CD14-positive monocyte (primary cell): ENCODE measurements around the gene AGBL2. TPM values are rescaled to one million over a fixed set of nuclear protein-coding genes. Genes with fewer than 3 reads are reported as not detected.
"Not testable (repeated sequence)": the region's sequence is repeated elsewhere in the genome, so short reads cannot be mapped to it uniquely, and the experiment has no call there.

ENCODE experiments used
- DNase-seq, 3 donors: peaks; one replicate each; pipeline ENCODE4 v3.0.0-alpha.2; 2011 to 2022
- H2AFZ ChIP-seq: 2 replicates; pipeline ENCODE4 v1.6.0; 2012; ENCODE audit warnings: mild to moderate bottlenecking, low read depth, low read length, inconsistent platforms; ENCODE audit not compliant: insufficient read depth, poor library complexity, severe bottlenecking
- H3K27ac ChIP-seq, 2 donors: 1 replicate in 1 of 2; 2 replicates in 1 of 2; pipeline ENCODE4 v1.5.1; 2012 to 2013; ENCODE audit warnings: low read length in 2 of 2, control low read depth in 1 of 2, inconsistent platforms in 1 of 2, low read depth in 1 of 2, mild to moderate bottlenecking in 1 of 2
- H3K27me3 ChIP-seq, 2 donors: one replicate each; pipeline versions ENCODE4 v1.6.0 to v1.6.1; 2011 to 2013; ENCODE audit warnings: low read length in 2 of 2; ENCODE audit not compliant: control insufficient read depth in 2 of 2, insufficient read depth in 2 of 2
- H3K36me3 ChIP-seq, 2 donors: replicated peaks in 1 of 2; 1 replicate in 1 of 2; 2 replicates in 1 of 2; pipeline versions ENCODE4 v1.5.1 to v1.6.1; 2012 to 2013; ENCODE audit warnings: low read length in 2 of 2, control low read depth in 1 of 2, inconsistent platforms in 1 of 2, mild to moderate bottlenecking in 1 of 2; ENCODE audit not compliant: insufficient read depth in 2 of 2, control insufficient read depth in 1 of 2
- H3K4me1 ChIP-seq, 2 donors: 1 replicate in 1 of 2; 2 replicates in 1 of 2; pipeline versions ENCODE4 v1.5.1 to v1.6.1; 2012 to 2013; ENCODE audit warnings: low read length in 2 of 2, control low read depth in 1 of 2, inconsistent platforms in 1 of 2, mild to moderate bottlenecking in 1 of 2, moderate library complexity in 1 of 2; ENCODE audit not compliant: insufficient read depth in 2 of 2, control insufficient read depth in 1 of 2
- H3K4me2 ChIP-seq: replicated peaks from 2 replicates; pipeline ENCODE3; 2012; ENCODE audit warnings: low read length, moderate library complexity, mild to moderate bottlenecking; ENCODE audit not compliant: poor library complexity, severe bottlenecking; ENCODE audit errors: extremely low read depth
- H3K4me3 ChIP-seq, 3 experiments: fragments of 200-600 bp in 1 of 3; sonication (generic) in 1 of 3; replicated peaks in 1 of 3; 1 replicate in 2 of 3; 2 replicates in 1 of 3; pipeline ENCODE4 v1.5.1; 2011 to 2013; ENCODE audit warnings: low read length in 3 of 3, mild to moderate bottlenecking in 3 of 3, control low read depth in 2 of 3, low read depth in 2 of 3, inconsistent platforms in 1 of 3, moderate library complexity in 1 of 3
- H3K79me2 ChIP-seq: 2 replicates; pipeline ENCODE4 v1.6.0; 2012; ENCODE audit warnings: mild to moderate bottlenecking, control low read depth, inconsistent platforms, low read length, moderate library complexity; ENCODE audit not compliant: insufficient read depth
- H3K9ac ChIP-seq: 2 replicates; pipeline ENCODE4 v1.6.0; 2017; ENCODE audit warnings: low read length, mild to moderate bottlenecking; ENCODE audit not compliant: insufficient read depth, poor library complexity, severe bottlenecking
- H3K9me3 ChIP-seq, 2 donors: replicated peaks in 1 of 2; 1 replicate in 1 of 2; 2 replicates in 1 of 2; pipeline versions ENCODE4 v1.5.1 to v1.6.1; 2012 to 2013; ENCODE audit warnings: low read length in 2 of 2, control low read depth in 1 of 2; ENCODE audit not compliant: control insufficient read depth in 1 of 2, insufficient read depth in 1 of 2
- H4K20me1 ChIP-seq: 2 replicates; pipeline ENCODE4 v1.6.0; 2012; ENCODE audit warnings: mild to moderate bottlenecking, low read length, control low read depth, moderate library complexity; ENCODE audit not compliant: insufficient read depth
- H3K27ac Mint-ChIP-seq, 7 donors: one replicate each; pipeline ENCODE4 v1.8.0; 2020; ENCODE audit warnings: mild to moderate bottlenecking in 7 of 7, mixed read lengths in 7 of 7, moderate library complexity in 6 of 7, inconsistent platforms in 2 of 7
- H3K27me3 Mint-ChIP-seq, 3 donors: one replicate each; pipeline ENCODE4 v1.8.0; 2021 to 2022; ENCODE audit warnings: low read depth in 3 of 3, mild to moderate bottlenecking in 3 of 3, mixed read lengths in 3 of 3, moderate library complexity in 3 of 3, inconsistent platforms in 1 of 3
- H3K36me3 Mint-ChIP-seq, 2 donors: one replicate each; pipeline ENCODE4 v1.8.0; 2020; ENCODE audit warnings: mixed read lengths in 2 of 2, inconsistent platforms in 1 of 2, mild to moderate bottlenecking in 1 of 2
- H3K4me1 Mint-ChIP-seq: one replicate; pipeline ENCODE4 v1.8.0; 2020; ENCODE audit warnings: mild to moderate bottlenecking, mixed read lengths
- H3K4me3 Mint-ChIP-seq, 2 donors: one replicate each; pipeline ENCODE4 v1.8.0; 2020; ENCODE audit warnings: mild to moderate bottlenecking in 2 of 2, mixed read lengths in 2 of 2, moderate library complexity in 1 of 2
- H3K9me3 Mint-ChIP-seq, 7 donors: one replicate each; pipeline ENCODE4 v1.8.0; 2020 to 2022; ENCODE audit warnings: mixed read lengths in 7 of 7, mild to moderate bottlenecking in 6 of 7, moderate library complexity in 6 of 7, inconsistent platforms in 2 of 7
- WGBS: methylation state at CpG from one replicate; pipeline ENCODE4 v1.1.5; 2013; ENCODE audit warnings: missing lambda C conversion rate; ENCODE audit not compliant: insufficient coverage; 5-methylcytosine and 5-hydroxymethylcytosine counted together
- intact Hi-C, 2 donors: fragments of 100-400 bp; cut with micrococcal nuclease; formaldehyde crosslinking; loops; one replicate each; pipeline versions ENCODE4 v1.15.0 to v1.15.1; 2023
- polyA plus RNA-seq, 3 donors: library from polyadenylated mRNA; depleted of rRNA in 1 of 3; unstranded in 2 of 3; stranded (reverse) in 1 of 3; fragments of 300-500 nt in 2 of 3; fragments of >200 nt in 1 of 3; fragmentation: Illumina TruSeq in 2 of 3; gene quantifications; 1 replicate in 2 of 3; 2 replicates in 1 of 3; pipeline ENCODE4 v1.2.3, GENCODE V29; 2012 to 2021
- TF ChIP-seq, protein P1 (sequence below): fragments of 200-600 bp; IDR thresholded peaks from one replicate; pipeline ENCODE4 v1.8.0; 2022; ENCODE audit warnings: antibody characterized with exemption, mild to moderate bottlenecking

AGBL2 gene
- polyA plus RNA-seq, 3 donors = 0.93 TPM; not detected in 2

DNA sequence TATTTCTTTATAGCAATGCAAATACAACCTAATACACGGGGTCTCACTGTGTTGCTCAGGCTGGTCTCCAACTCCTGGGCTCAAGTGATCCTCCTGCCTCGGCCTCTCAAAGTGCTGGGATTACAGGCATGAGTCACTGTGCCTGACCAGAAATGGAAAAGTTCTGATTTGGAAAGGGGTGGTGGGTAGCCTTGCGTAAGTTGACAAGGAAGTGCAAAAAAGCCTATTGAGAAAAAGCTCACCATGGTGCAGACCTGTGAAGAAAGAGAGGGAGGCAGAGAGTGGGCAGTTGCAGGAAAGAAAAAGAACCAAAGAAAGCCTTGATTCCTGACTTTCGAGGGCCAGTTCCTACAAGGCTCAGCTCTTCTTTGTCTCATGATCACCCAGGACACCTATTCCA is 27.1 kb downstream of the AGBL2 start:
- H3K27me3 Mint-ChIP-seq = no peaks in the 10 kb centered on the region
- H3K27me3 ChIP-seq = no peaks in the 10 kb centered on the region
- no peaks in the 10 kb centered on the region for H3K9me3 ChIP-seq
- H3K9me3 Mint-ChIP-seq = peaks cover 0 to 3% (median 1%) of the 10 kb centered on the region in 7 donors
- no peaks in the 10 kb centered on the region for H4K20me1 ChIP-seq
- TF ChIP-seq, protein P1, sequence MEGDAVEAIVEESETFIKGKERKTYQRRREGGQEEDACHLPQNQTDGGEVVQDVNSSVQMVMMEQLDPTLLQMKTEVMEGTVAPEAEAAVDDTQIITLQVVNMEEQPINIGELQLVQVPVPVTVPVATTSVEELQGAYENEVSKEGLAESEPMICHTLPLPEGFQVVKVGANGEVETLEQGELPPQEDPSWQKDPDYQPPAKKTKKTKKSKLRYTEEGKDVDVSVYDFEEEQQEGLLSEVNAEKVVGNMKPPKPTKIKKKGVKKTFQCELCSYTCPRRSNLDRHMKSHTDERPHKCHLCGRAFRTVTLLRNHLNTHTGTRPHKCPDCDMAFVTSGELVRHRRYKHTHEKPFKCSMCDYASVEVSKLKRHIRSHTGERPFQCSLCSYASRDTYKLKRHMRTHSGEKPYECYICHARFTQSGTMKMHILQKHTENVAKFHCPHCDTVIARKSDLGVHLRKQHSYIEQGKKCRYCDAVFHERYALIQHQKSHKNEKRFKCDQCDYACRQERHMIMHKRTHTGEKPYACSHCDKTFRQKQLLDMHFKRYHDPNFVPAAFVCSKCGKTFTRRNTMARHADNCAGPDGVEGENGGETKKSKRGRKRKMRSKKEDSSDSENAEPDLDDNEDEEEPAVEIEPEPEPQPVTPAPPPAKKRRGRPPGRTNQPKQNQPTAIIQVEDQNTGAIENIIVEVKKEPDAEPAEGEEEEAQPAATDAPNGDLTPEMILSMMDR = no peak
- no peaks in the 10 kb centered on the region for H3K36me3 ChIP-seq
- peak overlapping the region; percentile 17 for H2AFZ ChIP-seq
- peaks cover 0 to 2% of the 10 kb centered on the region in 2 donors for H3K4me1 ChIP-seq
- no peak for DNase-seq
- peak overlapping the region in 1 of 7 donors; percentile 59 for H3K27ac Mint-ChIP-seq
- peaks cover 9% of the 10 kb centered on the region for H3K4me1 Mint-ChIP-seq
- no peak overlapping the region for H3K9ac ChIP-seq
- no peak overlapping the region for H3K4me2 ChIP-seq
- no peak overlapping the region for H3K4me3 Mint-ChIP-seq
- no peak overlapping the region for H3K4me3 ChIP-seq
- intact Hi-C loops = no loop called here
- no peaks in the 10 kb centered on the region for H3K79me2 ChIP-seq
- no peak overlapping the region for H3K27ac ChIP-seq
- no peaks in the 10 kb centered on the region for H3K36me3 Mint-ChIP-seq
- WGBS = 21% methylated on average over 2 of the region's 4 CpGs

DNA sequence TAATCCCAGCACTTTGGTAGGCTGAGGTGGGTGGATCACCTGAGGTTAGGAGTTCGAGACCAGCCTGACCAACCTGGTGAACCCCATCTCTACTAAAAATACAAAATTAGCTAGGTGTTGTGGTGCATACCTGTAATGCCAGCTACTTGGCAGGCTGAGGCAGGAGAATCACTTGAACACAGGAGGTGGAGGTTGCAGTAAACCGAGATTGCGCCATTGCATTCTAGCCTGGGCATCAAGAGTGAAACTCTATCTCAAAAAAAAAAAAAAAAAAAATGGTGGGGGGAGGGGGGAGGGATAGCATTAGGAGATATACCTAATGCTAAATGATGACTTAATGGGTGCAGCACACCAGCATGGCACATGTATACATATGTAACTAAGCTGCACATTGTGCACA is 28.5 kb downstream of the AGBL2 start:
- intact Hi-C loops, H3K4me2 ChIP-seq, H3K79me2 ChIP-seq, H3K36me3 ChIP-seq, H3K4me1 ChIP-seq, DNase-seq, H3K9ac ChIP-seq, H3K4me3 ChIP-seq, H3K4me1 Mint-ChIP-seq, H4K20me1 ChIP-seq, H2AFZ ChIP-seq, H3K9me3 Mint-ChIP-seq, H3K27ac Mint-ChIP-seq, H3K36me3 Mint-ChIP-seq, H3K27me3 Mint-ChIP-seq, H3K27ac ChIP-seq, H3K4me3 Mint-ChIP-seq, H3K9me3 ChIP-seq, H3K27me3 ChIP-seq: not testable (repeated sequence)
- WGBS = no CpG with 5 or more reads among the region's 3 CpGs
